Stimulated activated effector memory CD8-positive, alpha-beta T cell treated with anti-CD3 and anti-CD28 coated beads, Interleukin-12 subunit alpha, Interleukin-12 subunit beta, amount 100 ng/mL, for 72 hours (primary cell): ENCODE measurements around the gene LDLRAP1.
A peak's percentile ranks its signal among the peaks of the same experiment; 100 is the strongest.

Source experiments
- ATAC-seq: fragments of 150-1000 bp; cut with Tn5 transposase; 2 replicates; pipeline ENCODE4 v1.10.0; 2021
- DNase-seq, 2 donors: peaks; one replicate each; pipeline ENCODE4 v3.0.0; 2021 to 2022; ENCODE audit warnings: low spot score in 2 of 2
- H3K27ac Mint-ChIP-seq: one replicate; pipeline ENCODE4 v1.8.0; 2022; ENCODE audit warnings: mild to moderate bottlenecking, mixed read lengths
- H3K36me3 Mint-ChIP-seq: one replicate; pipeline ENCODE4 v1.8.0; 2022; ENCODE audit warnings: mild to moderate bottlenecking, mixed read lengths
- H3K4me1 Mint-ChIP-seq: one replicate; pipeline ENCODE4 v1.8.0; 2022; ENCODE audit warnings: mixed read lengths
- H3K4me3 Mint-ChIP-seq: one replicate; pipeline ENCODE4 v1.8.0; 2022; ENCODE audit warnings: mild to moderate bottlenecking, mixed read lengths
- H3K9me3 Mint-ChIP-seq: one replicate; pipeline ENCODE4 v1.8.0; 2022; ENCODE audit warnings: mixed read lengths

Gene LDLRAP1

DNA sequence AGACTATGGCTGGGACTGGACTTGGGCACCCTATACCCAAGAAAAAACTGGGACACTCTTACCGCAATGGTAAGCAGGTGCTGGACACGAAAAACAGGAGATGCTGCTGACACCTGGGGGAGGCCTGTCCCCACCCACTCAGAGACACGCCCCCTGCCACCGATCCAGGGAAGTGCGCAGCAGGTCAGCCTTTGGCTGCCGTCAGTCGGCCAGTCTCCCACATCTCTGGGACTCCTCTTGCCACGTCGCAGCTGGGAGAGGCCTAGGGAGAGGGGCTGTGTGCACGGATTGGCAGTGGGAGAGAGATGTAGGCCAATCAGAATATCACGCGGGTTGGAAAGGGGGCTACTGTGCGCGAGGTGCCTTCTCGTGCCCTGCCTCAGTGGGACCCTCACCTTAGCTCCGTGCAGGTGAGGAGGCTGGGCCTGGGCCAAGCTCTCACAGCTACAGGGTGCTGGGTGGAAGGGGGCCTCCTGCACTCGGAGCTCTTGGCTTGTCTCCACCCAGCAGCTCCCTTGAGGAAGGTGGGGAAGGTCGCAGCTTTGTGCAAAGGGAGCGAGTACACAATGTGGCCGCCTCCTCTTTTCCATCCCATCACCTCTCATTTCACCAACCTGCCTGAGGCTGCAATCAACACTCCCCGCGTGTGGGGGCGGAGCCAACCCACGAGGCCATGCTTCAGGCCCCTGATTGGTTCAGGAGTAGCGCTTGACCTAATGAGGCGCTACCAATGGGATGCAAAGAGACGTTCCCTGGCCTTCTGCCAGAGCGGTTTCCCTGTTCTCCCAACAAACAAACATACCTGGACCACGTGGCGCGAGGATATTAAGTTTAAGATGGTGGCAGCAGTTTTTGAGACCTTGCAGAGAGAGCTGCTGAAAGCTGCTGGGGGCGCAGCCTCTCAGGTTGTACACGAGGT lies 25.7 kb upstream of the LDLRAP1 start:
- no peak for ATAC-seq
- no peaks in the 10 kb centered on the region for H3K9me3 Mint-ChIP-seq
- no peak overlapping the region for H3K4me3 Mint-ChIP-seq
- H3K36me3 Mint-ChIP-seq: no peaks in the 10 kb centered on the region
- no peak for DNase-seq
- peaks cover 10% of the 10 kb centered on the region for H3K4me1 Mint-ChIP-seq
- no peak overlapping the region for H3K27ac Mint-ChIP-seq

DNA sequence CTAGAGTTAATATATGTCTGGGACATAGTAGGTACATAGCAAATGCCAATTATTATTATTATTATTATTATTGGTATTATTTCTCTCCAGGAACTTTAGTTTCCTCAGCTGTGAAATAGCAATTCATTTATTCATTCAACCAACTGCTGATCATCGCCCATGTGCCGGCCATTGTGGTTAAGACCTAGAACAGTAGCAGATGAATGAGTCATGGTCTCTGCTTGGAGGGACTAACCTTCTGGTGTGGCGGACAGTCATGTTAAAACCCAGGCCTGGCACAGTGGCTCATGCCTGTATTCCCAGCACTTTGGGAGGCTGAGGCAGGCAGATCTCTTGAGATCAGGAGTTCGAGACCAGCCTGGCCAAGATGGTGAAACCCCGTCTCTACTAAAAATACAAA lies 23.8 kb upstream of the LDLRAP1 start:
- Mint-ChIP-seq H3K4me1 (peaks cover 9% of the 10 kb centered on the region), H3K9me3 (no peaks in the 10 kb centered on the region), H3K27ac (no peak overlapping the region), H3K36me3 (no peaks in the 10 kb centered on the region), H3K4me3 (no peak overlapping the region)
- DNase-seq (no peak), ATAC-seq (no peak)

DNA sequence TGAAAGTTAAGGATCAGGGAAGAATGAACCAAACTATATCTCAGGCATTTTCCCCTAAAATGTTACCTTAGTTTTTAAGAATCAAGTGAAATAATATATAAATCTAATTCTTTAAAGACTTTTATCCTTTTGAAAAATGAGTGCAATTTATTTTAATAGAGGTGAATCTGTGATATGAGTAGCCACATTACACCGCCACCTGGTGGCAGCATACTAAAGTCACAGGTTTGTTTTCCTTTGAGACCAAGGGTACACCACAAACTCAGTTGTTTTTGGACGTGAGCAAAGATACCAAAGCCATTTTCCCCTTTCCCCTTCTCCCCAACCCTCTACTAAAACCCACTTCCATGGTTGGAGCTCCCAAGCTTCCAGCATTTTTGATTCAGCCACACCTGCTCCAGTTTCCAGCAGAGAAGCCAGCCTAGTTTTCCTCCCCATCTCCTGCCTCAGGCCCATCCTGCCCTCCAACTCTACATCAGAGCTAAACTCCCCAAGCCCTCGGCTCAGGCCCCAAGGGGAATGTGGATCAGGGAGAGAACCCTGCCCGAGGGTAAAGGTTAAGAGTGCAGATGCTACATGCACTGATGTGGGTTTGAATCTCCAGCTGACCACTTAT lies 22.9 kb upstream of the LDLRAP1 start:
- Mint-ChIP-seq H3K4me3 (no peak overlapping the region), H3K27ac (no peak overlapping the region), H3K4me1 (peaks cover 6% of the 10 kb centered on the region), H3K36me3 (no peaks in the 10 kb centered on the region), H3K9me3 (peaks cover 4% of the 10 kb centered on the region)
- ATAC-seq (peak; percentile 60), DNase-seq (peak; percentile 40 to 77)

DNA sequence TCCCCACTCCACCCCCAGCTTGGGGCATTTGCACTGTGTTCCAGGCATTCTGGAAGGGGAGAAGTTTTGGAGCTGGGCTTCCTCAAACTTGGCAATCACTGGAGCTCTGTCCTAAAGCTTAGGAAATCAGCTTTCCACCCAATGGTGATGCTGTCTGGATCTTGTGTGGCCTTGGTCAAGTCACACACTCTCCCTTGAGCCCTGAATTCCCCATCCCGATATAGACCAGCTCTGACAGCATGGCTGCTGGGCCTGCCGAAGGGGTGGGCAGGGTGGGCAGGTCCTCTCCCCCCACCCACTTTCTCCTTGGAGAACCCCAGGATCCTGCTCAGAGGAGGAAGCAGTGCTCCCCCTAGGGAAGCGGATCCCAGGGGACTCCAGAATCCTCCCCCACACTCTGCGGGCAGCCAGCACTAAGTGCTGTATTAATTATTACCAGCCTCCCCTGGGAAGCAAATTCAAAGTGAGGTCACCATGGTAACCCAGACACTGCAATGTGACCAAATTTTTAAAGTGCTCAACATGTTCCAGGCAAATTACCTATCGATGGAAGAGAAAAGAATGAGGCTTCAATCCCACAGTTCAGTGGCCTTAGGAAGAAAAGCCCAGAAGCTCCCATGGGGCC lies 21.3 kb upstream of the LDLRAP1 start:
- H3K4me3 Mint-ChIP-seq: no peak overlapping the region
- no peaks in the 10 kb centered on the region for H3K36me3 Mint-ChIP-seq
- H3K4me1 Mint-ChIP-seq: peaks cover 6% of the 10 kb centered on the region
- ATAC-seq (no peak), DNase-seq (no peak)
- peak overlapping the region; percentile 48 for H3K27ac Mint-ChIP-seq
- H3K9me3 Mint-ChIP-seq: peaks cover 4% of the 10 kb centered on the region

DNA sequence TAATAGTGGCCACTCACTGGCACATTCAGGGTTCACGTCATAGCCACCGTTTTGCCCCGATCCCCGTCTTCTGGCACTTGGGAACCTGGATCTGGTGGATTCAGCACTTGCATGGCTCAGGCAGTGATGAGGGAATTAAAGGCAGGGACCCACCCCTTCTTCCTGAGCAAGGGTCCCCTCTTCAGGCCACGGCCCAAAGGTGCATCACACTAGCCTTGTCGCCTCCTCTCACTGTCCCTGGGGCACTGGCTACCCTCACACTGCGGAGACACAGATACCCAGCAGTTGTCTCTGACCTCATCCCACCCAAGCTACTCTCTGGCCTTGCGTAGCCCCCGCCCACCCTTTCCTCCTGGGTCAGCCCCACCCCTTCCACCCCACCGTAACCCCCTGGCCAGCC lies 19.9 kb upstream of the LDLRAP1 start:
- peaks cover 4% of the 10 kb centered on the region for H3K9me3 Mint-ChIP-seq
- H3K36me3 Mint-ChIP-seq: no peaks in the 10 kb centered on the region
- ATAC-seq (peak; percentile 45), DNase-seq (no peak)
- H3K4me1 Mint-ChIP-seq: peaks cover 6% of the 10 kb centered on the region
- H3K27ac Mint-ChIP-seq: no peak overlapping the region
- no peak overlapping the region for H3K4me3 Mint-ChIP-seq

DNA sequence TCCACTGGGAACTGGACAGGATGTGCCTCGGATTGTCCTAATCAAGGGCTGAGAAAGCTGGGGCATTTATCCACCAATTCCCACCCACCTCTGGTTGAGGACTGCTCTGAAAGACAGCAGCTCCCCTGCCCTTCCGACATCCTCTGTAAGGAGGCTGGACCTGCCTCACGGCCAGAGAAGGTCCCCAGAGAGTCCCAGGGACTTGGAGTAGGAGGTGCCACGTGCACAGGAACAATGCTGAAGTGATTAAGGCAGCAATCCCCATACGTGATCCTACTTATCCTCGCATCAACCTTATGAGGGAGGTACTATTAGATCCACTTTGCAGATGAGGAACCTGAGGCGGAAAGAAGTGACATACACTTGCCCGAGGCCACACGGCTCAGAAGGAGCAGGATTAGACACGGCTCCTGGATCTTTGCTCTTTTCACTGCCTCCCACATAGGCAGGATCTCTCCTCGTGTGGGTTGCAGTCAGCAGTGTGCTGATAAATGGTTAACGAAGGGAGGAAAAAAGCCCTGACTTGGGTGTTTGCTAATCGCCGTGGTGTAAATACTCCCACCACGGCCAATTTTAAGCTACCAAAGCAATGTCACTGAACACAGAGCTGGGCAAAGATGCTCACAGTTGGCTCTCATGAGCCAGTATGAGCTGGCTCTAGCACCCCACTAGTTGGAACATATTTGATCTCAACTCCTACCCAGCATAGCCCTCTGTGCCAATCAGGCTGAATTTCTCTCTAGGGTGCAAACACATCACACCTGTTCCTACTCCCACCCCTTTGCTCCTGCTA lies 18.6 kb upstream of the LDLRAP1 start:
- ATAC-seq: no peak
- H3K4me3 Mint-ChIP-seq: no peak overlapping the region
- H3K27ac Mint-ChIP-seq: no peak overlapping the region
- peaks cover 4% of the 10 kb centered on the region for H3K9me3 Mint-ChIP-seq
- no peak for DNase-seq
- H3K4me1 Mint-ChIP-seq: peaks cover 12% of the 10 kb centered on the region
- H3K36me3 Mint-ChIP-seq: no peaks in the 10 kb centered on the region

DNA sequence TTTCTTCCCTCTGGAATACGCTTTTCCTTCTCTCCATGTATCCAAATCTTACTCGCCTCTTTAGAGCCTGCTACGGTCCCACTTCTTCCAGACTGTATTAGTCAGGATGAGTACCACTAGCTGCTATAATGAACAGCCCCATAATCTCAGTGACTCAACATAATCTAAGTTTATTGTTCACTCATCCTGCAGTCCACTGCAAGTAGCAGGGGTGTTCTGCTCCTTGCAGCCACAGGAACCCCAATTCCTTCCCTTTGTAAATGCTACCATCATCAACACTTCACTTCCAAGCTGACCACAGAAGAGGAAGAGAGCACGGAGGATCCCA lies 18.1 kb upstream of the LDLRAP1 start:
- no peak for ATAC-seq
- Mint-ChIP-seq H3K27ac (no peak overlapping the region), H3K4me1 (peaks cover 12% of the 10 kb centered on the region), H3K36me3 (no peaks in the 10 kb centered on the region), H3K9me3 (peaks cover 4% of the 10 kb centered on the region), H3K4me3 (no peak overlapping the region)
- no peak for DNase-seq

DNA sequence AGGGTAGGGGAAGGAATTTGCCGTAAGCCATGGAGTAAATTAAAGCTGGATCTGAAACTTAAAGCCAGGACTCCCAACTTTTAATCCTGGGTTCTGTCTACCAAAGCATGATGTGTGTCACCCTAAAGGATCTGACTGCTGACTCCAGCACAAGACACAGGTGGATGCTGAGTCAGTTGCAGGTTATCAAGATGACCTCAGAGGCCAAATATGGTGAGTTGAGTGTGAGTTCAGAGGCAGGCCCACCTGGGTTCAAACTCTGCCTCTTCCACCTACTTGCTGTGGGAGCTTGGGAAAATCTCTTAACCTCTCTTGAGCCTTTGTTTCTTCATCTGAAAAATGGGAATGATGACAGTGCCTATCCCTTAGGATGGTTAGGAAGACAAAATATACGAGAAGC lies 16.7 kb upstream of the LDLRAP1 start:
- ATAC-seq (no peak), DNase-seq (no peak)
- Mint-ChIP-seq H3K36me3 (no peaks in the 10 kb centered on the region), H3K9me3 (peaks cover 4% of the 10 kb centered on the region), H3K27ac (no peak overlapping the region), H3K4me3 (no peak overlapping the region), H3K4me1 (peaks cover 6% of the 10 kb centered on the region)

DNA sequence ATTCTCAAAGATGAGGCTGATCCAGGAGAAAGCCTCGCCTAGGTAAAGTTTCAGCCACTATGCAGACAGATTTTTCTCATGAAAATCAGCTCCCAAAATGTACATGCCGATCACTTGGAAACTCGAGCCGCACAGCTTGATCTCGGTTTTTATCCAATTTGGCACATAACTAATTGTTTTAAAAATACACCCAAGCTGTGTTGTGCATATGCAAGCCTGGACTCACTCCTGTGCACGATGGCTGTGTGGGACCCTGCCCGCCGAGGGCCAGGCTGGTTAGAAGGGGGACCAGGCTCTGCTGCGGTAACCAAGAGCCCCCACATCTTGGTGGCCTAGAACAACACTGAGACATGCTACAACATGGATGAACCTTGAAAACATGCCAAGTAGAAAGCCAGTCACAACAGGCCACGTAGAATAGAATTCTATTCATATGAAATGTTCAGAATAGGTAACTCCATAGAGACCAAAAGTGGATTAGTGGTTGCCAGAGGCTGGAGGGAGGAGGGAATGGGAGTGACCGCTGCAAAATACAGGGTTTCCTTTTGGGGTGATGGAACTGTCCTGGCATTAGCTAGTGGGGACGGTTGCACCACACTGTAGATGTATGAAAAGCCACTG lies 16.1 kb upstream of the LDLRAP1 start:
- H3K4me3 Mint-ChIP-seq: no peak overlapping the region

DNA sequence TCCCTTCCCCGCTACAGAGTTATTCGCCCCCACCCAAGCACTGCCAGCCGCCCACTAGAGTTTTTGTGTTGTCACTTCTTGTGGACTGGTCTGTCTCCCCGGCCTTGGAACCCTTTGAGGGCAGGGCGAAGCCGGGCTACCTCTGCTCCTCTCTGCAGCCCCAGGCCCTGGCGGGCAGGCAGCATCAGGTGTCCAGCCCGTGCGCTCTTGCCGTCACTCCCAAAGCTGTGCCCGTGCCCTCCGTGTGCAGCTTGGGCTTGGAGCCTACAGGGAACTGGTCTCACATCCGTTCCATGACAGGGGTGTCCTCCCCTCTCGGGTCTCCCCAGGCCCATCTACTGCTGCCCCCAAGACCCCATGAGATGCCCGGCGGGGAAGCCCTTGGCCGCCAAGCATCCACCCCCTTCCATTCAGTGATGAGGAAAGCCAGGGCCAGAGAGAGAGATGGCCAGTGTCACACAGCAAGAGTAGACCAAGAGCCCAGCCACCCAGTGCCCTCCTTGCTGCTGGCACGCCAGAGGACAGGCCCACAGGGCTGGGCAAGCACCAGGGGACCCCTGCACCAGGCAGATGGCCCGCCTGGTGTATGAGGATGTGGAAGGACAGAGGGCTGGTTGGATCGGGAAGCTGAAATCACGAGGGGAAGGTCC lies 15.3 kb upstream of the LDLRAP1 start:
- H3K4me1 Mint-ChIP-seq: peaks cover 6% of the 10 kb centered on the region
- peaks cover 4% of the 10 kb centered on the region for H3K9me3 Mint-ChIP-seq
- H3K27ac Mint-ChIP-seq: no peak overlapping the region
- no peak for ATAC-seq
- DNase-seq: no peak
- no peaks in the 10 kb centered on the region for H3K36me3 Mint-ChIP-seq
- H3K4me3 Mint-ChIP-seq: no peak overlapping the region

More for the DNA sequence above, 16.1 kb upstream of the LDLRAP1 start:
- DNase-seq (no peak), ATAC-seq (no peak)
- Mint-ChIP-seq H3K4me1 (peaks cover 6% of the 10 kb centered on the region), H3K36me3 (no peaks in the 10 kb centered on the region), H3K9me3 (peaks cover 4% of the 10 kb centered on the region), H3K27ac (no peak overlapping the region)

DNA sequence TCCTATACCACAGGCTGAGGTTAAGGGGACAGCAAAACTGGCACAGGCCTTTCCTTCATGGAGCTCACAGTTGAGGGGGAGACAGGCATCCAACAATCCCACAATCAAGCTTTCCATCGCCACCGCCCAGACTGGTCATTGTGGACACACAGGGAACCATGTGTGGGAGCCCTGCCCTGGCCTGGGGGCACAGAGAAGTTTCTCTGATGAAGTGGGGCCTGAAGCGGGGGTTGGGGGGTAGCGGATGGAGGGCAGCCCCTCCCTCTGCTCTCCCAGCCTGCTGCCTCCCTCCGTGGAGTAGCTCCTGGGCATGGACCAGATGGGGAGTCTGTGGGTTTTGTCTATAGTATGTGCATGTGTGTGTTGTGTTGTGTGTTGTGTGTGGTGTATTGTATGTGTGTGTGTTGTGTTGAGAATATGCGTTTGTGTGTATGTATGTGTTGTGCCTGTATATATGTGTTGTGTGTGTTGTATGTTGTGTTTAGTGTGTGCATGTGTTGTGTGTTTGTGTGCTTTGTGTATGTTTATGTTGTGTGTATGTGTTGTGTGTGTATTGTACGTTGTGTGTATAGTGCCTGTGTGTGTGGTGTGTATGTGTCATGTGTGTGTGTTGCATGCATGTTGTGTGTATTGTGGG lies 14.4 kb upstream of the LDLRAP1 start:
- ATAC-seq (no peak), DNase-seq (no peak)
- Mint-ChIP-seq H3K4me1 (peaks cover 6% of the 10 kb centered on the region), H3K36me3 (no peaks in the 10 kb centered on the region), H3K9me3 (peaks cover 4% of the 10 kb centered on the region), H3K27ac (no peak overlapping the region), H3K4me3 (no peak overlapping the region)

DNA sequence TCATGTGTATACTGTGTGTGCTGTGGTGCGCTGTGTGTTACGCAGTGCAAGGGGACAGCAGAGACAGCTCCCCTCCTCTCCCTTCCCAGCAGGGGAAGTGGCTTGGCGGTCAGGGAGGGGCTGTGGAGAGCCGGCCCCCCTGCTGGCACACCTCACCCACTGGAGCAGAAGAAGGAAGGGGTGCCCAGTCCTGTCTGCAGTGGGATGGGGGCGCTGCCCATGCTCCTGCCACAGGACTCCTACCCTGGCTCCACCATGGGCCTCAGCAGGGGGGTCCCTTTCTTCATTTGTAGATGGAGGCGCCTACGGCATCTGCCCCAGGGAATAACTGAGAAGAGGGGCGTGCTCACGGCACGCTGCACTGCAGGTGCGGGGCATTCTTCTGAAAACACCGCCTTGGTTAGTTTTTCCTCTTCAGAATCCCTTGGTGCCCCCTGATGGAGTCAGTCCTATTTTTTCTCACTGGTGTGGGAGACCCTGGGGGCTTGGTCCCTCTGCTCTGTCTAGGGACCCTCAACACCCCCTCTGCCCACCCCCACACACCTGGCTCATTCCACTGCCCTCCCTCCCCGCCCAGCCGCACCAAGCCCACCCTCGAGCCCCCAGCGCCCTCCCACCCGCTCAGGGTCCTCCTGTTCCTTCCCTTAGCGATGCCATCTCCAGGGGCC lies 13.8 kb upstream of the LDLRAP1 start:
- ATAC-seq (peak; percentile 38), DNase-seq (no peak)
- H3K36me3 Mint-ChIP-seq: no peaks in the 10 kb centered on the region
- H3K4me1 Mint-ChIP-seq: peaks cover 6% of the 10 kb centered on the region
- H3K4me3 Mint-ChIP-seq: no peak overlapping the region
- H3K9me3 Mint-ChIP-seq: peaks cover 4% of the 10 kb centered on the region
- no peak overlapping the region for H3K27ac Mint-ChIP-seq

DNA sequence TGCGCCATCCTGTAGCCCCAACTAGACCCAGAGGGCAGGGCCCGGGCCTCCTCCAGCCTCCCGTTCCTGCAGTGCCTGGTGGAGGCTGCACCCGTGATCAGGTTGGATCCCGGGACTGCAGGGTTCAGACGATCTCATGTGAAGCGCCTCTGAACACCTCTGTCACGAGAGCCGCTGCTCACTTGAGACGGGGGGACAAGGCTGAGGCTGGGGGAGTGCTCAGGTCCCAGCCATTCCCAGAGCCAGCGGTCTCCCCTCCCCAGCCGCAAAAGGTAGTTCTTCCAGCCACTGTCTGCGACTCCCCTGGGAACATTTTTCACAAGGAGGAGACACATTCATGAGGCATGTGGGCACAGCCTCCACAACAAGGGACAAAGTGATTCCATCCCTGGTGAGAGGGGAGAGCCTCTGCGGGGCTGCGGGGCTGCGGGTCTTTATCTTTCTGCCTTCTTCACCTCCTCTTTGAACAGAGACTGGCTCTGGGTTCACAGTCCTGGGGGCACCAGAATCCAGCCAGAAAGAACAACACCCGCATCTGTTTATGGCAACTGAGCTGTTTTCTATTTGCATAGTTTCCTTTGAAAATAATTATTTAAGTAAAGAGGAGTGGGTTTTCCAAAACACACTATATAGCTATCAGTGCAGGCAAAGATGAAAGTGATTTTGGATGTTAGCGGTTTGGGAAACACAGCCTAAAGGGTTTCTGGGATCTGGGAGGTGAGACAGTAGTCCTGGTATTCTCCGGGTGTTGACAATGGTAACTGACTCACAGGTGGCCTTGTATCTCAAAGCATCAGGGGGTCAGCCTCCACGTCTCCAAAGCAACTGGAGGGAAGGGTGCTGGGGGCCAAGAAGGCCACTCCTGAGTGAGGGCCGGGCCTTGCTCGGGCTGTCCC lies 13.0 kb upstream of the LDLRAP1 start:
- ATAC-seq (no peak), DNase-seq (no peak)
- Mint-ChIP-seq H3K36me3 (no peaks in the 10 kb centered on the region), H3K9me3 (peaks cover under 1% of the 10 kb centered on the region), H3K4me3 (no peak overlapping the region), H3K27ac (no peak overlapping the region), H3K4me1 (peaks cover 6% of the 10 kb centered on the region)
